K562 (cell line): Measurements from ENCODE around the gene MACROD2. TPM values are rescaled to one million over a fixed set of nuclear protein-coding genes. Genes with fewer than 3 reads are reported as not detected.

ENCODE experiments used
- ATAC-seq: fragments of 200-7000 bp; cut with Tn5 transposase; 3 replicates; pipeline ENCODE4 v1.9.1; 2020; ENCODE audit warnings: moderate library complexity
- BruUV-seq: library from RNA; stranded (reverse); fragments of 400-500 nt; replicated peaks from 2 replicates; lab custom pipeline; 2021; lab: Mats Ljungman, UMichigan
- CTCF ChIA-PET: fragments of 300-600 bp; formaldehyde crosslinking; extraction: SDS; loops from one replicate; lab custom pipeline; 2021; ENCODE audit warnings: low intra/inter-chr PET ratio; lab: Yijun Ruan, JAX
- POLR2A ChIA-PET: fragments of 300-600, 350-650 bp; sonication (Branson Sonifier 250); formaldehyde crosslinking; extraction: SDS; loops from one replicate; lab custom pipeline; 2021; ENCODE audit warnings: antibody characterized with exemption, inconsistent platforms; lab: Yijun Ruan, JAX
- DNase-seq, 4 experiments: peaks; one replicate each; pipeline versions ENCODE4 v3.0.0 to v3.0.0-alpha.2; 2011 to 2018; ENCODE audit warnings: low spot score in 3 of 4, mixed read lengths in 3 of 4; ENCODE audit errors: extremely low read depth in 1 of 4
- FAIRE-seq: peaks from 2 replicates; lab custom pipeline; 2011; peaks lifted over from hg19 to GRCh38; lab: Jason Lieb, UNC
- H2AFZ ChIP-seq: 2 replicates; pipeline ENCODE4 v1.6.0; 2011; ENCODE audit warnings: low read depth, low read length, control low read depth, inconsistent platforms
- H3K27ac ChIP-seq: fragments of 200-600 bp; 3 replicates; pipeline ENCODE4 v1.8.0; 2011; ENCODE audit warnings: low read depth, mild to moderate bottlenecking, control low read depth, inconsistent platforms, low read length, moderate library complexity, mixed read lengths; ENCODE audit errors: extremely low read depth
- H3K27me3 ChIP-seq, 2 experiments: fragments of 300-600 bp in 1 of 2; 2 replicates in 1 of 2; 3 replicates in 1 of 2; pipeline versions ENCODE4 v1.6.0 to v1.8.0; 2011; ENCODE audit warnings: inconsistent platforms in 2 of 2, low read length in 2 of 2, mild to moderate bottlenecking in 1 of 2, mixed read lengths in 1 of 2, moderate library complexity in 1 of 2; ENCODE audit not compliant: control insufficient read depth in 2 of 2, insufficient read depth in 2 of 2
- H3K36me3 ChIP-seq: fragments of 300-600 bp; 3 replicates; pipeline ENCODE4 v1.8.0; 2011; ENCODE audit warnings: mild to moderate bottlenecking, low read length, inconsistent platforms; ENCODE audit not compliant: control insufficient read depth, insufficient read depth
- H3K4me1 ChIP-seq, 2 experiments: fragments of 200-600 bp in 1 of 2; replicated peaks in 1 of 2; 2 replicates in 1 of 2; 3 replicates in 1 of 2; pipeline versions ENCODE4 v1.5.1 to v1.8.0; 2011; ENCODE audit warnings: inconsistent platforms in 2 of 2, low read length in 2 of 2, mild to moderate bottlenecking in 1 of 2, mixed read lengths in 1 of 2, moderate library complexity in 1 of 2; ENCODE audit not compliant: control insufficient read depth in 2 of 2, insufficient read depth in 2 of 2
- H3K4me2 ChIP-seq: 2 replicates; pipeline ENCODE4 v1.6.1; 2011; ENCODE audit warnings: low read length, control low read depth, inconsistent platforms, mixed read lengths; ENCODE audit not compliant: insufficient read depth
- H3K4me3 ChIP-seq: fragments of 200-600 bp; sonication (generic), shearing (Covaris generic); 2 replicates; pipeline ENCODE4 v1.5.1; 2016; ENCODE audit warnings: control low read depth, inconsistent platforms
- H3K79me2 ChIP-seq: fragments of 200-600 bp; 3 replicates; pipeline ENCODE4 v1.8.0; 2011; ENCODE audit warnings: low read length, inconsistent platforms; ENCODE audit not compliant: control insufficient read depth, insufficient read depth
- H3K9ac ChIP-seq, 2 experiments: 2 replicates each; pipeline versions ENCODE4 v1.6.0 to v1.6.1; 2011; ENCODE audit warnings: low read depth in 2 of 2, low read length in 2 of 2, control low read depth in 1 of 2, inconsistent platforms in 1 of 2, mild to moderate bottlenecking in 1 of 2, mixed read lengths in 1 of 2; ENCODE audit not compliant: insufficient read depth in 1 of 2
- H3K9me1 ChIP-seq: one replicate; pipeline ENCODE4 v1.6.0; 2011; ENCODE audit warnings: inconsistent platforms, mild to moderate bottlenecking, low read length, moderate library complexity; ENCODE audit not compliant: control insufficient read depth, insufficient read depth
- H3K9me3 ChIP-seq: replicated peaks from 2 replicates; pipeline ENCODE4 v1.5.1; 2011; ENCODE audit warnings: low read depth, low read length, inconsistent platforms; ENCODE audit not compliant: control insufficient read depth, insufficient read depth
- H4K20me1 ChIP-seq: replicated peaks from 2 replicates; pipeline ENCODE4 v1.6.1; 2011; ENCODE audit warnings: low read length, inconsistent platforms, mixed read lengths; ENCODE audit not compliant: control insufficient read depth, insufficient read depth
- CREB3 ChIP-seq: fragments of 450-650 bp; conservative IDR thresholded peaks from 2 replicates; pipeline ENCODE4 v1.6.1; 2016; ENCODE audit warnings: missing genetic modification characterization, low read depth, mild to moderate bottlenecking, missing compliant biosample characterization, moderate library complexity
- NCOA1 ChIP-seq: fragments of 450-650 bp; IDR thresholded peaks from 2 replicates; pipeline ENCODE4 v1.6.1; 2016; ENCODE audit warnings: low read depth
- NCOA6 ChIP-seq: fragments of 450-650 bp; IDR thresholded peaks from 2 replicates; pipeline ENCODE4 v1.6.1; 2017; ENCODE audit warnings: mild to moderate bottlenecking
- NUFIP1 ChIP-seq: fragments of 450-650 bp; IDR thresholded peaks from 2 replicates; pipeline ENCODE4 v1.6.1; 2018; ENCODE audit not compliant: partially characterized antibody
- ZNF232 ChIP-seq: sonication (generic); formaldehyde crosslinking; IDR thresholded peaks from 2 replicates; pipeline ENCODE4 v1.8.0; 2022; ENCODE audit warnings: mild to moderate bottlenecking, missing genetic modification reagents
- ZNF707 ChIP-seq: fragments of 250-450 bp; sonication (Bioruptor Pico); conservative IDR thresholded peaks from 2 replicates; pipeline ENCODE4 v1.8.0; 2022; ENCODE audit warnings: inconsistent platforms, mild to moderate bottlenecking, moderate library complexity
- WGBS: fragments of 100-300 bp; shearing (Covaris generic); methylation state at CpG from one replicate; pipeline ENCODE4 v1.1.6; 2016; ENCODE audit warnings: low coverage, mixed read lengths; ENCODE audit not compliant: insufficient coverage; ENCODE audit errors: missing lambda C conversion rate; 5-methylcytosine and 5-hydroxymethylcytosine counted together
- in situ Hi-C: fragments of 300-500 bp; cut with MboI; formaldehyde crosslinking; loops from 4 replicates; pipeline ENCODE4 v1.15.0; 2018; ENCODE audit warnings: inconsistent platforms, mixed read lengths
- intact Hi-C: fragments of 100-400 bp; cut with micrococcal nuclease; formaldehyde crosslinking; loops from 2 replicates; pipeline ENCODE4 v1.14.2; 2022
- polyA plus RNA-seq, 8 experiments: library from polyadenylated mRNA; depleted of rRNA in 4 of 8; stranded (reverse) in 5 of 8; unstranded in 3 of 8; fragments of >200 nt; fragmentation: Nextera tagmentation in 2 of 8; fragmentation: Illumina TruSeq in 1 of 8; extraction: Ambion mirVana in 2 of 8; extraction: Trizol in 1 of 8; gene quantifications; 2 replicates each; pipeline versions ENCODE4 v1.2.1 to v1.2.3, GENCODE V29; 2011 to 2014; ENCODE audit warnings: inconsistent platforms in 1 of 8, missing spikeins in 1 of 8
- total RNA-seq, 7 experiments: library from RNA; depleted of rRNA in 6 of 7; stranded (reverse); fragments of >200 nt in 6 of 7; fragmentation: Illumina TruSeq in 2 of 7; extraction: Trizol in 2 of 7; gene quantifications; 2 replicates each; pipeline versions ENCODE4 v1.2.1 to v1.2.3, GENCODE V29; 2011 to 2021; ENCODE audit warnings: low replicate concordance in 1 of 7
- TF ChIP-seq, protein P1 (sequence below): sonication (generic); formaldehyde crosslinking; IDR thresholded peaks from 2 replicates; pipeline ENCODE4 v1.8.1; 2023; ENCODE audit warnings: missing genetic modification reagents, mild to moderate bottlenecking, borderline replicate concordance
- TF ChIP-seq, protein P2 (sequence below): sonication (generic); formaldehyde crosslinking; IDR thresholded peaks from 2 replicates; pipeline ENCODE4 v1.8.0; 2022; ENCODE audit warnings: mild to moderate bottlenecking, missing genetic modification reagents

MACROD2 gene
- total and polyA plus RNA-seq, 9 of the 15 experiments (the other 6 are each of a cell fraction or from before 2014, with no cell fraction given) = not detected

DNA sequence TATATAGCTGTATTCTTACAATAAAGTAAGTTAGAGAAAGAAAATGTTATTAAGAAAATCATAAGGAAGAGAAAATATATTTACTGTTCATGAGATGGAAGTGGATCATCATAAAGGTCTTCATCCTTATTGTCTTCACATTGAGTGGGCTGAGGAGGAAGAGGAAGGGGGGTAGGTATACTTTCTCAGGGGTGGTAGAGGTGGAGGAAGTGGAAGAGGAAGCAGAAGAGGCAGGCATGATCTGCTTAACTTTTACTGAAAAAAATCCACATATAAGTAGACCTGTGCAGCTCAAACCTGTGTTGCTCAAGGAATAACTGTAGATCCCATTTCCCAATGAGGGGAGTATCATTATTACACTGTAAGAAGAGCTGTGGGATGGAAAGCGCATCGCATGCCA, 1863.7 kb downstream of the MACROD2 start:
- WGBS = 0% methylated on average over 2 of the region's 2 CpGs
- no peaks in the 10 kb centered on the region for H3K9me1 ChIP-seq
- in situ Hi-C loops = no loop called here
- no peaks in the 10 kb centered on the region for H3K27me3 ChIP-seq
- no peak for FAIRE-seq
- no peaks in the 10 kb centered on the region for H3K4me1 ChIP-seq
- no peak for ATAC-seq
- H2AFZ ChIP-seq = no peak overlapping the region
- no peaks in the 10 kb centered on the region for H3K79me2 ChIP-seq
- intact Hi-C loops = no loop called here
- CTCF ChIA-PET = no interaction called here
- H3K36me3 ChIP-seq = no peaks in the 10 kb centered on the region
- H4K20me1 ChIP-seq = no peaks in the 10 kb centered on the region
- no peak overlapping the region for H3K4me2 ChIP-seq
- no TSS peak for BruUV-seq
- no peak overlapping the region for H3K4me3 ChIP-seq
- DNase-seq = no peak
- POLR2A ChIA-PET = no interaction called here
- H3K27ac ChIP-seq = no peak overlapping the region
- no peak overlapping the region for H3K9ac ChIP-seq
- no peaks in the 10 kb centered on the region for H3K9me3 ChIP-seq
- no peak for TF ChIP-seq ZNF232 (CRISPR knock-in tag)
- no peak for TF ChIP-seq NCOA1
- TF ChIP-seq, protein P1, sequence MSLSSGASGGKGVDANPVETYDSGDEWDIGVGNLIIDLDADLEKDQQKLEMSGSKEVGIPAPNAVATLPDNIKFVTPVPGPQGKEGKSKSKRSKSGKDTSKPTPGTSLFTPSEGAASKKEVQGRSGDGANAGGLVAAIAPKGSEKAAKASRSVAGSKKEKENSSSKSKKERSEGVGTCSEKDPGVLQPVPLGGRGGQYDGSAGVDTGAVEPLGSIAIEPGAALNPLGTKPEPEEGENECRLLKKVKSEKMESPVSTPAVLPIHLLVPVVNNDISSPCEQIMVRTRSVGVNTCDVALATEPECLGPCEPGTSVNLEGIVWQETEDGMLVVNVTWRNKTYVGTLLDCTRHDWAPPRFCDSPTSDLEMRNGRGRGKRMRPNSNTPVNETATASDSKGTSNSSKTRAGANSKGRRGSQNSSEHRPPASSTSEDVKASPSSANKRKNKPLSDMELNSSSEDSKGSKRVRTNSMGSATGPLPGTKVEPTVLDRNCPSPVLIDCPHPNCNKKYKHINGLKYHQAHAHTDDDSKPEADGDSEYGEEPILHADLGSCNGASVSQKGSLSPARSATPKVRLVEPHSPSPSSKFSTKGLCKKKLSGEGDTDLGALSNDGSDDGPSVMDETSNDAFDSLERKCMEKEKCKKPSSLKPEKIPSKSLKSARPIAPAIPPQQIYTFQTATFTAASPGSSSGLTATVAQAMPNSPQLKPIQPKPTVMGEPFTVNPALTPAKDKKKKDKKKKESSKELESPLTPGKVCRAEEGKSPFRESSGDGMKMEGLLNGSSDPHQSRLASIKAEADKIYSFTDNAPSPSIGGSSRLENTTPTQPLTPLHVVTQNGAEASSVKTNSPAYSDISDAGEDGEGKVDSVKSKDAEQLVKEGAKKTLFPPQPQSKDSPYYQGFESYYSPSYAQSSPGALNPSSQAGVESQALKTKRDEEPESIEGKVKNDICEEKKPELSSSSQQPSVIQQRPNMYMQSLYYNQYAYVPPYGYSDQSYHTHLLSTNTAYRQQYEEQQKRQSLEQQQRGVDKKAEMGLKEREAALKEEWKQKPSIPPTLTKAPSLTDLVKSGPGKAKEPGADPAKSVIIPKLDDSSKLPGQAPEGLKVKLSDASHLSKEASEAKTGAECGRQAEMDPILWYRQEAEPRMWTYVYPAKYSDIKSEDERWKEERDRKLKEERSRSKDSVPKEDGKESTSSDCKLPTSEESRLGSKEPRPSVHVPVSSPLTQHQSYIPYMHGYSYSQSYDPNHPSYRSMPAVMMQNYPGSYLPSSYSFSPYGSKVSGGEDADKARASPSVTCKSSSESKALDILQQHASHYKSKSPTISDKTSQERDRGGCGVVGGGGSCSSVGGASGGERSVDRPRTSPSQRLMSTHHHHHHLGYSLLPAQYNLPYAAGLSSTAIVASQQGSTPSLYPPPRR = no peak
- TF ChIP-seq ZNF707 (CRISPR knock-in tag) = no peak
- no peak for TF ChIP-seq NUFIP1
- no peak for TF ChIP-seq NCOA6
- no peak for TF ChIP-seq CREB3
- TF ChIP-seq, protein P2, sequence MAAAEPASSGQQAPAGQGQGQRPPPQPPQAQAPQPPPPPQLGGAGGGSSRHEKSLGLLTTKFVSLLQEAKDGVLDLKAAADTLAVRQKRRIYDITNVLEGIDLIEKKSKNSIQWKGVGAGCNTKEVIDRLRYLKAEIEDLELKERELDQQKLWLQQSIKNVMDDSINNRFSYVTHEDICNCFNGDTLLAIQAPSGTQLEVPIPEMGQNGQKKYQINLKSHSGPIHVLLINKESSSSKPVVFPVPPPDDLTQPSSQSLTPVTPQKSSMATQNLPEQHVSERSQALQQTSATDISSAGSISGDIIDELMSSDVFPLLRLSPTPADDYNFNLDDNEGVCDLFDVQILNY = no peak
